ENCODE data around the gene IL4I1. TPM values are rescaled to one million over a fixed set of nuclear protein-coding genes. Genes with fewer than 3 reads are reported as not detected.

Gene IL4I1
- total RNA-seq, 1 experiment from 2014 or later: 0.61 TPM

GRCh38 chr19:49932731-49933131 is 36.0 kb upstream of the IL4I1 start:
- H4K20me1 ChIP-seq (ENCODE audit: control insufficient read depth, insufficient read depth, insufficient read length): peaks cover 2% of the 10 kb centered on the region
- H2BK120ac ChIP-seq (ENCODE audit: low read depth, low read length, poor library complexity, severe bottlenecking): no peak overlapping the region
- no peak overlapping the region for H4K8ac ChIP-seq (replicated peaks; ENCODE audit: insufficient read length, low read depth, low read length)
- no peak overlapping the region for H3K14ac ChIP-seq (ENCODE audit: insufficient read depth, low read length)
- DNase-seq: no peak
- no peak overlapping the region for H3K27ac Mint-ChIP-seq
- H2BK12ac ChIP-seq (ENCODE audit: insufficient read length, low read depth, low read length): no peak overlapping the region
- no peak overlapping the region for H2AK5ac ChIP-seq (ENCODE audit: insufficient read length, low read length)
- H3K4me3 Mint-ChIP-seq: no peak overlapping the region
- peaks cover 0 to 4% of the 10 kb centered on the region in 2 experiments; a peak in 3 of 5 replicates for H3K9me3 Mint-ChIP-seq
- H3K18ac ChIP-seq (ENCODE audit: insufficient read length, low read depth, low read length): no peak overlapping the region
- H3K56ac ChIP-seq (ENCODE audit: insufficient read length, low read depth, low read length): no peak overlapping the region
- no peaks in the 10 kb centered on the region for H3K9me3 ChIP-seq (ENCODE audit: control insufficient read depth, low read depth, low read length)
- peaks cover 7% of the 10 kb centered on the region; the same call in 1 of the 2 replicates for H3K79me2 ChIP-seq (ENCODE audit: insufficient read depth, low read length)
- H3K27me3 ChIP-seq (ENCODE audit: insufficient read depth, low read length): no peaks in the 10 kb centered on the region
- peaks cover 10% of the 10 kb centered on the region for H3K23me2 ChIP-seq (ENCODE audit: insufficient read length, low read depth, low read length, poor library complexity, severe bottlenecking)
- H3K4me1 ChIP-seq (ENCODE audit: insufficient read depth, low read length): no peaks in the 10 kb centered on the region; the same call in 1 of the 2 replicates
- H2BK20ac ChIP-seq (ENCODE audit: low read depth, low read length, poor library complexity, severe bottlenecking): no peak overlapping the region
- H3K79me1 ChIP-seq (ENCODE audit: insufficient read depth, low read depth, low read length, poor library complexity, severe bottlenecking): no peaks in the 10 kb centered on the region
- peaks cover 12 to 30% (median 12%) of the 10 kb centered on the region in 3 experiments for H3K36me3 Mint-ChIP-seq (ENCODE audit: insufficient read depth in 1 of 3, low read depth in 3 of 3)
- peaks cover 9% of the 10 kb centered on the region for H3K27me3 Mint-ChIP-seq (ENCODE audit: low read depth)
- peaks cover 12 to 21% of the 10 kb centered on the region in 2 experiments for H3K4me1 Mint-ChIP-seq
- no peak for TF ChIP-seq CTCF (conservative IDR thresholded peaks at IDR 0.05)
- H3K27ac ChIP-seq (ENCODE audit: insufficient read length, low read depth, low read length): no peak overlapping the region
- no peak overlapping the region for H4K91ac ChIP-seq (ENCODE audit: insufficient read length, low read depth, low read length)
- H3T11ph ChIP-seq (ENCODE audit: low read length): no peak overlapping the region
- no peak overlapping the region for H3K4ac ChIP-seq (ENCODE audit: low read depth, low read length)
- no CpG with 5 or more reads among the region's 25 CpGs for WGBS (ENCODE audit: extremely low coverage, insufficient read length, low lambda C conversion rate)
- no peak overlapping the region for H3K23ac ChIP-seq (ENCODE audit: insufficient read length, low read depth, low read length)
- H3K4me2 ChIP-seq (ENCODE audit: insufficient read depth, insufficient read length, low read length): no peak overlapping the region
- no peak overlapping the region for H2BK15ac ChIP-seq (ENCODE audit: low read depth, low read length)
- no peak overlapping the region for H2AFZ ChIP-seq (ENCODE audit: low read length)
- no peak overlapping the region for H2BK5ac ChIP-seq (ENCODE audit: insufficient read length, low read length)
- H4K5ac ChIP-seq (ENCODE audit: insufficient read length, low read depth, low read length): no peak overlapping the region
- H3K9ac ChIP-seq (ENCODE audit: extremely low read depth, insufficient read length, low read length): no peak overlapping the region

All from H9 (cell line).